IMR-90 (cell line): ENCODE results near the gene ORMDL2.

Source experiments
- BHLHE40 ChIP-seq: fragments of 150-350 bp; IDR thresholded peaks from 2 replicates; pipeline ENCODE4 v1.6.1; 2016; ENCODE audit warnings: mild to moderate bottlenecking, low read depth, low read length
- CEBPB ChIP-seq: IDR thresholded peaks from 2 replicates; pipeline ENCODE4 v1.6.1; 2012; ENCODE audit warnings: low read depth, low read length, improper control_type of control experiment
- CHD1 ChIP-seq: IDR thresholded peaks from 2 replicates; pipeline ENCODE4 v1.6.1; 2012; ENCODE audit warnings: low read depth, low read length, improper control_type of control experiment
- CTCF ChIP-seq: conservative IDR thresholded peaks from 2 replicates; pipeline ENCODE4 v1.5.1; 2012; ENCODE audit warnings: mild to moderate bottlenecking, low read depth, low read length, improper control_type of control experiment
- ELK1 ChIP-seq: fragments of 150-350 bp; IDR thresholded peaks from 2 replicates; pipeline ENCODE4 v1.6.1; 2016; ENCODE audit warnings: low read depth, mild to moderate bottlenecking, low read length, moderate library complexity, borderline replicate concordance
- FOS ChIP-seq: fragments of 150-350 bp; IDR thresholded peaks from 2 replicates; pipeline ENCODE4 v1.6.1; 2016; ENCODE audit warnings: low read depth, low read length
- MAFK ChIP-seq: IDR thresholded peaks from 2 replicates; pipeline ENCODE4 v1.6.1; 2012; ENCODE audit warnings: low read depth, low read length, improper control_type of control experiment
- MAZ ChIP-seq: IDR thresholded peaks from 2 replicates; pipeline ENCODE4 v1.6.1; 2012; ENCODE audit warnings: low read depth, mild to moderate bottlenecking, low read length, improper control_type of control experiment, moderate library complexity, borderline replicate concordance
- MXI1 ChIP-seq: IDR thresholded peaks from 2 replicates; pipeline ENCODE4 v1.6.1; 2012; ENCODE audit warnings: low read depth, mild to moderate bottlenecking, low read length, moderate library complexity, borderline replicate concordance
- POLR2A ChIP-seq: IDR thresholded peaks from 2 replicates; pipeline ENCODE4 v1.6.1; 2012; ENCODE audit warnings: mild to moderate bottlenecking, low read depth, low read length
- RCOR1 ChIP-seq: IDR thresholded peaks from 2 replicates; pipeline ENCODE4 v1.6.1; 2012; ENCODE audit warnings: mild to moderate bottlenecking, low read length, improper control_type of control experiment; ENCODE audit not compliant: insufficient replicate concordance
- RFX5 ChIP-seq: IDR thresholded peaks from 2 replicates; pipeline ENCODE4 v1.8.0; 2012; ENCODE audit warnings: low read depth, mild to moderate bottlenecking, low read length, moderate library complexity
- SMC3 ChIP-seq: fragments of 150-350 bp; IDR thresholded peaks from 2 replicates; pipeline ENCODE4 v1.6.1; 2016; ENCODE audit warnings: low read depth, mild to moderate bottlenecking, antibody characterized with exemption, low read length, moderate library complexity
- USF2 ChIP-seq: fragments of 150-350 bp; IDR thresholded peaks from 2 replicates; pipeline ENCODE4 v1.6.1; 2017; ENCODE audit warnings: mild to moderate bottlenecking, antibody characterized with exemption, low read length, low read depth

- TF ChIP-seq MXI1 = no peak
- no peak for TF ChIP-seq CTCF
- no peak for TF ChIP-seq FOS
- TF ChIP-seq MAFK = peak; percentile 92
- TF ChIP-seq RFX5 = no peak
- no peak for TF ChIP-seq SMC3
- TF ChIP-seq RCOR1 = no peak
- no peak for TF ChIP-seq USF2
- TF ChIP-seq POLR2A = no peak
- no peak for TF ChIP-seq ELK1
- no peak for TF ChIP-seq BHLHE40
- no peak for TF ChIP-seq CEBPB
- no peak for TF ChIP-seq MAZ
- TF ChIP-seq CHD1 = no peak
Measured at GRCh38 chr12:55789893-55790292, 27.9 kb upstream of the ORMDL2 start.
